Activated naive CD8-positive, alpha-beta T cell treated with anti-CD3 and anti-CD28 coated beads, Interleukin-2, amount 50 U/mL, for 16 hours (primary cell): ENCODE data around the gene ISG15.
A peak's percentile ranks its signal among the peaks of the same experiment; 100 is the strongest.
"Not testable (repeated sequence)": the region's sequence is repeated elsewhere in the genome, so short reads cannot be mapped to it uniquely, and the experiment has no call there.

Experiments used
- DNase-seq: peaks from one replicate; pipeline ENCODE4 v3.0.0-alpha.2; 2020; ENCODE audit warnings: low read depth, low spot score

The ISG15 gene

GRCh38 chr1:975365-975764 is 37.9 kb upstream of the ISG15 start:
- DNase-seq = no peak

- no peak for DNase-seq
These were observed 37.2 kb upstream of the ISG15 start for GRCh38 chr1:975896-976683.

GRCh38 chr1:976791-977190 is 36.5 kb upstream of the ISG15 start:
- not testable (repeated sequence) for DNase-seq

GRCh38 chr1:978069-978834 is 35.0 kb upstream of the ISG15 start:
- DNase-seq = no peak

DNA sequence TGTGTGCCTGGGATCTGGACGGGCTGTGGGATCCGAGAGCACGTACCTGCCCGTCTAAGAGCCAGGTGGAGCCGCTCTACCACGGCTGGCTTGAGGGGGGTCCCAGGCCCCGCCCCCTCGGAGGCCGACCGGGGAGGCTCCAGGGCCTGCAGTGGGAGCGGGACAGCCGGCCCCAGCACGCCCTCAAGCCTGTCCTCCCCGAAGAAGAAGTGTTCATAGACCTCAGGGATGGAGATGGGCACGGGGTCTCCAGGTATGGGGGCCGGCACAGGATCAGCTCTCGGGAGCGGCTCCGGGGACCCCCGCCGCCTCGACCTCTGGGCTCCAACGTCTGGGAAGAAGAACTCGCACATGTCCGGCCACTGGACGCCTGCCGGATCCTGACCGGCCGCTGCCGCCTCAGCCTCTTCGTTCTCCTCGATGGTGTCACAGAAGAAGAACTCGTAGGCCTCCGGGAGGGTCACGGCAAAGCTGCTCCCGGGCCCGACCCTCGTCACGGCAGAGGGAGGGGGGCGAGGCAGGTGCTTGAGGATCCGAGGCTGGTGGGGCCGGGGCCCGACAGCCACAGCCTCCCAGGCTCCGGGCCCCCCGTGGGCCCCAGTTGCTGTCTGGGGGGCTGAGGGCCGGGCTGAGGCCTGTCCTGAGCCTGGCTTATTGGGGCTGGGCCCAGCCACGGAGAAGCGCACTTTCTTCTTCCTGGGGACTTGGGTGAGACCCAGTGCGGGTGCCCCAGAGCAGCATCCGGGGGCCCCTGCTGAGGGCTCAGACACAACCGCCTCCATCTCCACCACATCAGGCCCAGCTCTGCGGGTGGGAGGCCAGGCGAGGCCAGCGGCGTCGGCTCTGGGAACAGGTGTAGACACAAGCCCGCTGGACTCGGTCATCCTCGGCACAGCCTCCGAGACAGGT is 34.2 kb upstream of the ISG15 start:
- no peak for DNase-seq

- no peak for DNase-seq
These were observed 33.6 kb upstream of the ISG15 start for GRCh38 chr1:979744-980072.

- no peak for DNase-seq
These were observed 33.1 kb upstream of the ISG15 start for GRCh38 chr1:980137-980571.

DNA sequence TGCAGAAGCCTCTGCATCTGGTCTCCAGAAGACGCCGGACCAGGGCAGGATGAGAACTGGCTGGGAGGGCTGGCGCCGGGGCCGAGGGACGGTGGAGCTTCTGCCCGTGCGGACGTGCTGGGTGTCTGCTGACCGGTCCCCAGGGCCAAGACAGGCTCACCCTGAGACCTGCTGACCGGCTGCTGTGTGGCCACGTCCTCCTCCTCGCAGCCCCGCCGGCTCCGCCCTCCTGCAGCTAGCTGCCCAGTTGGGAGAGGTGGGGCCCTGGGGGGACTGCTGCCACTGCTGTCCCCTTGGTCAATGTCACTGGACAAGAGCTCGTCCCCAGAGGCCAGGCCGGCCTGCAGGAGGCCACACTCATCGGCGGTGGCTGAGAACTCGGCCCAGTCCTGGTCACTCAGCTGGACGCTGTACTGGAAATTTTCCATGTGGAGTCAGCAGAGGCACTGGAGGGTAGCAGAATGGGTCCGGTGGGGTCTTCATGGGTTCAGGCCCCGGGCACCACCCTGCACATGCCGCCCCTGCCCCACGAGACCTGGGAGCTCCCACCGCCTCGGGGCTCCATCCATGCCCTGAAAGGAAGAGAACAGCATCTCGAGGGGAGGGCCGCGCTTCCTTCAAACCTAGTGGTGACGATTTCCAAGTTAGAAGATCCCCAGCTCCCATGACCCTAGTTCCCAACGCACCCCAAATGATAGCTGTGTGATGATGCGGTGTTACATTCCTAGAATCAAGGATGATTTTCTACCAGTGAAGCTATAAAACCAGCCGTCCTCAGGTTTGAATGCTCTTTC is 32.5 kb upstream of the ISG15 start:
- no peak for DNase-seq

- no peak for DNase-seq
These were observed 31.8 kb upstream of the ISG15 start for GRCh38 chr1:981491-981954.

GRCh38 chr1:981955-982558 is 31.2 kb upstream of the ISG15 start, which contains the start of gene PERM1:
PERM1 (minus strand) TSS chr1:982093; CDS start chr1:981029, 1,064 bp downstream.
- no peak for DNase-seq

DNA sequence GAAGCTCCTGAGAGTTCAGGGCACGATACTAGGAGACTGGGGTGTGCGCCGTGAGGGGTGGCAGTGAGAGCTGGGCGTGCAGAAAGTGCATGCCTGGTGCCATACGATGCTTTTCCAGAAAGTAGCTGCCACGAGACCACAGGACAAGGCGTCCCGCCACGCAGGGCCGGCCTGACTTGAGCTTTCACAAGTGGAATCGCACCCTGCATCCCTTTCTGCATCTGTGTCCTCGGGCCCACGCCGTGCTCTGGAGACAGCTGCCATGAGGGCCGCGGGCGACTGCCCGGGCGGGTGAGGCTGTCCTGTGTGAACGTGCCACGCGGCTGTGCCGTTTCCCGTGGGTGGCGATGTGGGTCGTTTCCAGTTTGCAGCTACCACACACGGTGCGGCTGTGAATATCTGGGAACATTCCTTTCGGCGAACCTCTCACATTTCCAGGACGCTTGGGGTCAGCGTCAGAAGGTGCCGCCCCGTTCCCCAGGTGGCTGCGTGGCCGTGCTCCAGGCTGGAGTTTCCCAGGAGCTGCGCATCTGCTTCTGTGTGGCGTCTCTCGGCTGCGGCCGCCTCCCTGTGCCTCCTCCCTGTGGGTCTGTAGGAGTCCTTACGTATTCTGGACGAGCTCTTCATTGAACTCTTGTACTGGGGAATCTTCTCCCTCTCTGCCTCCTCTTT is 30.4 kb upstream of the ISG15 start:
- DNase-seq = no peak

GRCh38 chr1:983798-984475 is 29.4 kb upstream of the ISG15 start:
- peak; percentile 54 for DNase-seq

GRCh38 chr1:984476-984814 is 28.9 kb upstream of the ISG15 start:
- DNase-seq = no peak

GRCh38 chr1:985126-985525 is 28.2 kb upstream of the ISG15 start:
- no peak for DNase-seq

DNA sequence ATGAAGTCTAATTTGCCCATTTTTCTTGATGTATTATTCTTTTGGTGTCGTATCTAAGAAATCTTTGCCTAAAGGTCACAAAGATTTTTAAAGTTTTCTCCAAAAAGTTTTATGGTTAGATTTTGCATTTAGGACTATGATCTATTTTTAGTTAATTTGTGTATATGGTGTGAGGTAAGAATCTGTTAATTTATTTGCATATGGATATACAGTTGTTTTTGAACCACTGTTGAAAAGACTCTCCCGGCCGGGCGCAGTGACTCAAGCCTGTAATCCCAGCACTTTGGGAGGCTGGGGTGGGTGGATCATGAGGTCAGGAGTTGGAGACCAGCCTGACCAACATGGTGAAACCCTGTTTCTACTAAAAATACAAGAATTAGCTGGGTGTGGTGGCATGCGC is 25.2 kb upstream of the ISG15 start:
- DNase-seq = not testable (repeated sequence)

DNA sequence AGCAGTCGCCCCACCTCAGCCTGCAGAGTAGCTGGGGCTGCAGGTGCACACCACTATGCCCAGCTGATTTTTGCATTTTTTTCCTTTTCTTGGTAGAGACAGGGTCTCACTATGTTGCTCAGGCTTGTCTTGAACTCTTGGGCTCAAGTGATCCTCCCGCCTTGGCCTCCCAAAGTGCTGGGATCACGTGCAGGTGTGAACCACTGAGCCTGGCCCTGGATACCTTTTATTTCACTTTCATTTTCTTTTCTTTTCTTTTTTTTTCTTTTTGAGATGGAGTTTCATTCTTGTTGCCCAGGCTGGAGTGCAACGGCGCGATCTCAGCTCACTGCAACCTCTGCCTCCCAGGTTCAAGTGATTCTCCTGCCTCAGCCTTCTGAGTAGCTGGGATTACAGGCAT is 22.0 kb upstream of the ISG15 start:
- DNase-seq = not testable (repeated sequence)

- no peak for DNase-seq
These were observed 21.4 kb upstream of the ISG15 start for GRCh38 chr1:991895-992294.

GRCh38 chr1:992362-992761 is 20.9 kb upstream of the ISG15 start:
- no peak for DNase-seq

DNA sequence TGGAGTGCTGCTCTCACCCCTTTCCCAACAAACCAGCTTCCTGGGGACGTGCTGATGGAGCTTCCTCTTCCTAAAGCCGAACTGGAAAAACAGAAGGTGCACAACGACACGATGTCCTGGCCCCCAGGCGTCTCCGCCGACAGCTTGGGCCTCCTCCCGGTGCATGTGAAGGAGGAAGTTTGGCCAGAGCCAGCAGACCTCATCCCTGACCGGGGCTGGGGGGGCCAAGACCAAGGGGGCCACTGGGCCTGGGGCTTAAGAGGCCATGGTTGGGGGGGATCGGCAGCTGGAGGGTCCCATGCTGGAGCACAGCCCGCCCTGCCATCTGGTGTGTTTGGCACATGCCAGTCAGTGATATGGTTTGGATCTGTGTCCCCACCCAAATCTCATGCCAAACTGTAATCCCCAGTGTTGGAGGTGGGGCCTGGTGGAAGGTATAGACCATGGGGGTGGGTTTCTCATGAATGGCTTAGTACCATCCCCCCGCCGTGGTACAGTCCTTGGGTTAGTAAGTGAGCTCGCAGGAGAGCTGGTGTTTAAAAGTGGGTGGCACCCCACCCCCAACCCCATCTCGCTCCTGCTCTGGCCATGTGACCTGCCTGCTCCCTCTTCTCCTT is 19.8 kb upstream of the ISG15 start:
- DNase-seq = no peak
